HCT116 (cell line): ENCODE results near the gene SIRT7. TPM values are rescaled to one million over a fixed set of nuclear protein-coding genes. Genes with fewer than 3 reads are reported as not detected.

Experiments used
- ATAC-seq: fragments of 200-7000 bp; cut with Tn5 transposase; 2 replicates; pipeline ENCODE4 v1.9.1; 2020; ENCODE audit warnings: mild to moderate bottlenecking, moderate library complexity
- BruUV-seq: library from RNA; stranded (reverse); fragments of 400-500 nt; replicated peaks from 2 replicates; lab custom pipeline; 2021; lab: Mats Ljungman, UMichigan
- CTCF ChIA-PET: fragments of 300-600 bp; sonication (Branson Sonifier 250); formaldehyde crosslinking; loops from one replicate; lab custom pipeline; 2021; ENCODE audit warnings: antibody characterized with exemption; lab: Charles Lee
- POLR2A ChIA-PET: fragments of 300-600, 350-600 bp; sonication (Branson Sonifier 250); formaldehyde crosslinking; loops from one replicate; lab custom pipeline; 2021; ENCODE audit warnings: antibody characterized with exemption; lab: Charles Lee
- RAD21 ChIA-PET, 2 experiments: fragments of 300-600 bp; sonication (Branson Sonifier 250); formaldehyde crosslinking; loops; one replicate each; lab custom pipeline; 2023; ENCODE audit warnings: low total read pairs in 2 of 2; ENCODE audit not compliant: uncharacterized antibody in 2 of 2, unreplicated experiment in 2 of 2, low non-redundant PET in 1 of 2; lab: Charles Lee
- DNase-seq: peaks from one replicate; pipeline ENCODE4 v3.0.0-alpha.2; 2010; ENCODE audit warnings: low read depth, low spot score
- H2AFZ ChIP-seq: fragments of 200-600 bp; shearing (Covaris generic), sonication (generic); 2 replicates; pipeline ENCODE4 v1.6.1; 2017; ENCODE audit warnings: low read depth, mixed run types, mixed read lengths, antibody characterized with exemption, low read length; ENCODE audit not compliant: poor library complexity, severe bottlenecking
- H3K27ac ChIP-seq: 2 replicates; pipeline ENCODE4 v1.5.1; 2012; ENCODE audit warnings: low read depth, low read length
- H3K27me3 ChIP-seq: fragments of 200-600 bp; sonication (generic); 2 replicates; pipeline ENCODE4 v1.6.1; 2016; ENCODE audit warnings: mixed run types, low read length, mixed read lengths; ENCODE audit not compliant: insufficient read depth
- H3K36me3 ChIP-seq, 2 experiments: fragments of 200-500 bp in 1 of 2; fragments of 200-600 bp in 1 of 2; sonication (Bioruptor generic) in 1 of 2; sonication (generic) in 1 of 2; 2 replicates each; pipeline versions ENCODE4 v1.5.1 to v1.6.1; 2014 to 2016; ENCODE audit warnings: low read length in 2 of 2, inconsistent platforms in 1 of 2, mixed read lengths in 1 of 2, mixed run types in 1 of 2; ENCODE audit not compliant: insufficient read depth in 2 of 2, control insufficient read depth in 1 of 2
- H3K4me1 ChIP-seq, 2 experiments: fragments of 200-600 bp in 1 of 2; sonication (generic) in 1 of 2; 2 replicates each; pipeline versions ENCODE4 v1.5.1 to v1.6.1; 2012 to 2017; ENCODE audit warnings: low read length in 2 of 2, inconsistent platforms in 1 of 2, mild to moderate bottlenecking in 1 of 2, mixed read lengths in 1 of 2, mixed run types in 1 of 2, moderate library complexity in 1 of 2; ENCODE audit not compliant: insufficient read depth in 2 of 2, control insufficient read depth in 1 of 2
- H3K4me2 ChIP-seq: fragments of 200-600 bp; sonication (generic); 2 replicates; pipeline ENCODE4 v1.6.1; 2017; ENCODE audit warnings: mixed run types, low read length, mixed read lengths
- H3K4me3 ChIP-seq, 2 experiments: fragments of 200-600 bp in 1 of 2; sonication (generic) in 1 of 2; replicated peaks in 1 of 2; 2 replicates each; pipeline ENCODE4 v1.5.1; 2011 to 2016; ENCODE audit warnings: low read length in 2 of 2, control low read depth in 1 of 2, low read depth in 1 of 2, mild to moderate bottlenecking in 1 of 2, mixed read lengths in 1 of 2, mixed run types in 1 of 2
- H3K79me2 ChIP-seq: fragments of 200-600 bp; sonication (generic); 2 replicates; pipeline ENCODE4 v1.6.1; 2017; ENCODE audit warnings: mild to moderate bottlenecking, mixed run types, low read length, moderate library complexity, mixed read lengths; ENCODE audit not compliant: insufficient read depth
- H3K9ac ChIP-seq: fragments of 200-600 bp; sonication (generic); 2 replicates; pipeline ENCODE4 v1.6.1; 2016; ENCODE audit warnings: low read length, mixed read lengths
- H3K9me2 ChIP-seq: fragments of 200-600 bp; sonication (generic), shearing (Covaris generic); 2 replicates; pipeline ENCODE4 v1.6.1; 2017; ENCODE audit warnings: mixed run types, mild to moderate bottlenecking, moderate library complexity; ENCODE audit not compliant: insufficient read depth
- H3K9me3 ChIP-seq, 2 experiments: fragments of 200-500 bp in 1 of 2; fragments of 200-600 bp in 1 of 2; sonication (Bioruptor generic) in 1 of 2; sonication (generic) in 1 of 2; 2 replicates each; pipeline ENCODE4 v1.6.1; 2014 to 2017; ENCODE audit warnings: low read length in 2 of 2, mixed read lengths in 2 of 2, inconsistent platforms in 1 of 2, low read depth in 1 of 2, mild to moderate bottlenecking in 1 of 2, mixed run types in 1 of 2, moderate library complexity in 1 of 2; ENCODE audit not compliant: control insufficient read depth in 1 of 2, insufficient read depth in 1 of 2
- H4K20me1 ChIP-seq: fragments of 200-600 bp; sonication (generic), shearing (Covaris generic); 2 replicates; pipeline ENCODE4 v1.6.1; 2017; ENCODE audit warnings: mixed run types, mild to moderate bottlenecking, moderate library complexity; ENCODE audit not compliant: insufficient read depth
- CBX3 ChIP-seq: IDR thresholded peaks from 2 replicates; pipeline ENCODE4 v1.6.1; 2012; ENCODE audit warnings: low read depth
- CEBPB ChIP-seq: IDR thresholded peaks from 2 replicates; pipeline ENCODE4 v1.6.1; 2012; ENCODE audit warnings: low read depth
- EGR1 ChIP-seq: IDR thresholded peaks from 2 replicates; pipeline ENCODE4 v1.6.1; 2012; ENCODE audit warnings: low read depth
- ELF1 ChIP-seq: IDR thresholded peaks from 2 replicates; pipeline ENCODE4 v1.6.1; 2012; ENCODE audit warnings: low read depth, borderline replicate concordance
- EZH2 ChIP-seq: fragments of 200-600 bp; sonication (generic); IDR thresholded peaks from 2 replicates; pipeline ENCODE4 v1.6.1; 2017; ENCODE audit warnings: antibody characterized with exemption, mixed run types
- EZH2phosphoT487 ChIP-seq: fragments of 200-600 bp; IDR thresholded peaks from 2 replicates; pipeline ENCODE4 v1.6.1; 2018; ENCODE audit warnings: antibody characterized with exemption, borderline replicate concordance
- FOSL1 ChIP-seq: IDR thresholded peaks from 2 replicates; pipeline ENCODE4 v1.6.1; 2012; ENCODE audit warnings: low read depth
- POLR2A ChIP-seq: IDR thresholded peaks from 2 replicates; pipeline ENCODE4 v1.7.0; 2011; ENCODE audit warnings: borderline replicate concordance; ENCODE audit not compliant: insufficient read depth, insufficient read length; ENCODE audit errors: extremely low read depth
- POLR2AphosphoS5 ChIP-seq: IDR thresholded peaks from 2 replicates; pipeline ENCODE4 v1.6.1; 2011; ENCODE audit warnings: mild to moderate bottlenecking, low read depth, low read length, moderate library complexity
- RAD21 ChIP-seq: IDR thresholded peaks from 2 replicates; pipeline ENCODE4 v1.6.1; 2012; ENCODE audit warnings: low read depth, mild to moderate bottlenecking
- SIN3A ChIP-seq: IDR thresholded peaks from 2 replicates; pipeline ENCODE4 v1.6.1; 2012; ENCODE audit warnings: low read depth
- SP1 ChIP-seq: IDR thresholded peaks from 2 replicates; pipeline ENCODE4 v1.6.1; 2012; ENCODE audit warnings: low read depth
- SRF ChIP-seq: IDR thresholded peaks from 2 replicates; pipeline ENCODE4 v1.6.1; 2012; ENCODE audit warnings: low read depth
- TCF7L2 ChIP-seq: IDR thresholded peaks from 2 replicates; pipeline ENCODE4 v1.7.0; 2011; ENCODE audit warnings: borderline replicate concordance, inconsistent platforms; ENCODE audit not compliant: insufficient read depth, insufficient read length; ENCODE audit errors: extremely low read depth
- YY1 ChIP-seq: IDR thresholded peaks from 2 replicates; pipeline ENCODE4 v1.6.1; 2011; ENCODE audit warnings: low read length, low read depth, moderate library complexity, mild to moderate bottlenecking; ENCODE audit not compliant: insufficient replicate concordance; ENCODE audit errors: extremely low read depth
- ZNF274 ChIP-seq: fragments of 200-500 bp; sonication (Bioruptor generic); IDR thresholded peaks from 2 replicates; pipeline ENCODE4 v1.6.1; 2014; ENCODE audit warnings: mild to moderate bottlenecking, low read depth, low read length, inconsistent platforms
- intact Hi-C: fragments of 100-400 bp; cut with micrococcal nuclease; formaldehyde crosslinking; loops from 2 replicates; pipeline ENCODE4 v1.10.0; 2022
- total RNA-seq: library from RNA; stranded (reverse); gene quantifications from one replicate; pipeline ENCODE4 v1.2.1, GENCODE V29; 2021; ENCODE audit not compliant: unreplicated experiment
- TF ChIP-seq, protein P1 (sequence below): IDR thresholded peaks from 2 replicates; pipeline ENCODE4 v1.6.1; 2012
- TF ChIP-seq, protein P2 (sequence below): IDR thresholded peaks from 2 replicates; pipeline ENCODE4 v1.6.1; 2012

SIRT7 gene
- total RNA-seq, 1 experiment from 2014 or later = 62.6 TPM

- no peaks in the 10 kb centered on the region for H4K20me1 ChIP-seq
- no peak for ATAC-seq
- no peak for TF ChIP-seq POLR2A
- TF ChIP-seq, protein P1, sequence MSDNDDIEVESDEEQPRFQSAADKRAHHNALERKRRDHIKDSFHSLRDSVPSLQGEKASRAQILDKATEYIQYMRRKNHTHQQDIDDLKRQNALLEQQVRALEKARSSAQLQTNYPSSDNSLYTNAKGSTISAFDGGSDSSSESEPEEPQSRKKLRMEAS = no peak
- no peak for TF ChIP-seq CEBPB
- TF ChIP-seq POLR2AphosphoS5 = no peak
- TF ChIP-seq ELF1 = no peak
- TF ChIP-seq TCF7L2 = no peak
- TF ChIP-seq SIN3A = no peak
- TF ChIP-seq FOSL1 = no peak
- TF ChIP-seq SP1 = no peak
- TF ChIP-seq RAD21 = no peak
- no peak for TF ChIP-seq EZH2
- TF ChIP-seq CBX3 = no peak
- TF ChIP-seq, protein P2, sequence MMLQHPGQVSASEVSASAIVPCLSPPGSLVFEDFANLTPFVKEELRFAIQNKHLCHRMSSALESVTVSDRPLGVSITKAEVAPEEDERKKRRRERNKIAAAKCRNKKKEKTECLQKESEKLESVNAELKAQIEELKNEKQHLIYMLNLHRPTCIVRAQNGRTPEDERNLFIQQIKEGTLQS = no peak
- no peak for TF ChIP-seq YY1
- TF ChIP-seq EZH2phosphoT487 = no peak
- TF ChIP-seq EGR1 = no peak
- TF ChIP-seq ZNF274 = no peak
- TF ChIP-seq SRF = no peak
- BruUV-seq = no TSS peak
- ChIA-PET CTCF (no interaction called here), RAD21 (interaction anchor here in 1 of 2 experiments (0.6 kb wide), 1 partner anchor 40 kb away, joined by 3 read pairs; no protein-coding TSS in a partner anchor), POLR2A (no interaction called here)
- no peak overlapping the region for H2AFZ ChIP-seq
- DNase-seq = no peak
- intact Hi-C loops = loop anchor here (5.0 kb wide), 1 partner anchor 112 kb away; the partner anchor contains the start of genes CENPX and LRRC45
- no peaks in the 10 kb centered on the region for H3K27me3 ChIP-seq
- H3K9ac ChIP-seq = peak overlapping the region; percentile 81
- peaks cover 15% of the 10 kb centered on the region; the same call in 1 of the 2 replicates for H3K79me2 ChIP-seq
- H3K27ac ChIP-seq = peak overlapping the region; percentile 72
- peak overlapping the region; percentile 85 to 94 for H3K4me3 ChIP-seq
- peaks cover 28 to 39% of the 10 kb centered on the region in 2 experiments for H3K4me1 ChIP-seq
- H3K9me2 ChIP-seq = no peaks in the 10 kb centered on the region
- peak overlapping the region; percentile 98 for H3K4me2 ChIP-seq
- peaks cover 13 to 32% of the 10 kb centered on the region in 2 experiments for H3K36me3 ChIP-seq
- no peaks in the 10 kb centered on the region for H3K9me3 ChIP-seq
These were observed 7.8 kb downstream of the SIRT7 start for GRCh38 chr17:81909966-81910839.
